CD14-positive monocyte (primary cell): ENCODE results near the gene PNPLA7. TPM values are rescaled to one million over a fixed set of nuclear protein-coding genes. Genes with fewer than 3 reads are reported as not detected.

ENCODE experiments used
- DNase-seq, 3 donors: peaks; one replicate each; pipeline ENCODE4 v3.0.0-alpha.2; 2011 to 2022
- H2AFZ ChIP-seq: 2 replicates; pipeline ENCODE4 v1.6.0; 2012; ENCODE audit warnings: mild to moderate bottlenecking, low read depth, low read length, inconsistent platforms; ENCODE audit not compliant: insufficient read depth, poor library complexity, severe bottlenecking
- H3K27ac ChIP-seq, 2 donors: 1 replicate in 1 of 2; 2 replicates in 1 of 2; pipeline ENCODE4 v1.5.1; 2012 to 2013; ENCODE audit warnings: low read length in 2 of 2, control low read depth in 1 of 2, inconsistent platforms in 1 of 2, low read depth in 1 of 2, mild to moderate bottlenecking in 1 of 2
- H3K27me3 ChIP-seq, 2 donors: one replicate each; pipeline versions ENCODE4 v1.6.0 to v1.6.1; 2011 to 2013; ENCODE audit warnings: low read length in 2 of 2; ENCODE audit not compliant: control insufficient read depth in 2 of 2, insufficient read depth in 2 of 2
- H3K36me3 ChIP-seq, 2 donors: replicated peaks in 1 of 2; 1 replicate in 1 of 2; 2 replicates in 1 of 2; pipeline versions ENCODE4 v1.5.1 to v1.6.1; 2012 to 2013; ENCODE audit warnings: low read length in 2 of 2, control low read depth in 1 of 2, inconsistent platforms in 1 of 2, mild to moderate bottlenecking in 1 of 2; ENCODE audit not compliant: insufficient read depth in 2 of 2, control insufficient read depth in 1 of 2
- H3K4me1 ChIP-seq, 2 donors: 1 replicate in 1 of 2; 2 replicates in 1 of 2; pipeline versions ENCODE4 v1.5.1 to v1.6.1; 2012 to 2013; ENCODE audit warnings: low read length in 2 of 2, control low read depth in 1 of 2, inconsistent platforms in 1 of 2, mild to moderate bottlenecking in 1 of 2, moderate library complexity in 1 of 2; ENCODE audit not compliant: insufficient read depth in 2 of 2, control insufficient read depth in 1 of 2
- H3K4me2 ChIP-seq: replicated peaks from 2 replicates; pipeline ENCODE3; 2012; ENCODE audit warnings: low read length, moderate library complexity, mild to moderate bottlenecking; ENCODE audit not compliant: poor library complexity, severe bottlenecking; ENCODE audit errors: extremely low read depth
- H3K4me3 ChIP-seq, 3 experiments: fragments of 200-600 bp in 1 of 3; sonication (generic) in 1 of 3; replicated peaks in 1 of 3; 1 replicate in 2 of 3; 2 replicates in 1 of 3; pipeline ENCODE4 v1.5.1; 2011 to 2013; ENCODE audit warnings: low read length in 3 of 3, mild to moderate bottlenecking in 3 of 3, control low read depth in 2 of 3, low read depth in 2 of 3, inconsistent platforms in 1 of 3, moderate library complexity in 1 of 3
- H3K79me2 ChIP-seq: 2 replicates; pipeline ENCODE4 v1.6.0; 2012; ENCODE audit warnings: mild to moderate bottlenecking, control low read depth, inconsistent platforms, low read length, moderate library complexity; ENCODE audit not compliant: insufficient read depth
- H3K9ac ChIP-seq: 2 replicates; pipeline ENCODE4 v1.6.0; 2017; ENCODE audit warnings: low read length, mild to moderate bottlenecking; ENCODE audit not compliant: insufficient read depth, poor library complexity, severe bottlenecking
- H3K9me3 ChIP-seq, 2 donors: replicated peaks in 1 of 2; 1 replicate in 1 of 2; 2 replicates in 1 of 2; pipeline versions ENCODE4 v1.5.1 to v1.6.1; 2012 to 2013; ENCODE audit warnings: low read length in 2 of 2, control low read depth in 1 of 2; ENCODE audit not compliant: control insufficient read depth in 1 of 2, insufficient read depth in 1 of 2
- H4K20me1 ChIP-seq: 2 replicates; pipeline ENCODE4 v1.6.0; 2012; ENCODE audit warnings: mild to moderate bottlenecking, low read length, control low read depth, moderate library complexity; ENCODE audit not compliant: insufficient read depth
- H3K27ac Mint-ChIP-seq, 7 donors: one replicate each; pipeline ENCODE4 v1.8.0; 2020; ENCODE audit warnings: mild to moderate bottlenecking in 7 of 7, mixed read lengths in 7 of 7, moderate library complexity in 6 of 7, inconsistent platforms in 2 of 7
- H3K27me3 Mint-ChIP-seq, 3 donors: one replicate each; pipeline ENCODE4 v1.8.0; 2021 to 2022; ENCODE audit warnings: low read depth in 3 of 3, mild to moderate bottlenecking in 3 of 3, mixed read lengths in 3 of 3, moderate library complexity in 3 of 3, inconsistent platforms in 1 of 3
- H3K36me3 Mint-ChIP-seq, 2 donors: one replicate each; pipeline ENCODE4 v1.8.0; 2020; ENCODE audit warnings: mixed read lengths in 2 of 2, inconsistent platforms in 1 of 2, mild to moderate bottlenecking in 1 of 2
- H3K4me1 Mint-ChIP-seq: one replicate; pipeline ENCODE4 v1.8.0; 2020; ENCODE audit warnings: mild to moderate bottlenecking, mixed read lengths
- H3K4me3 Mint-ChIP-seq, 2 donors: one replicate each; pipeline ENCODE4 v1.8.0; 2020; ENCODE audit warnings: mild to moderate bottlenecking in 2 of 2, mixed read lengths in 2 of 2, moderate library complexity in 1 of 2
- H3K9me3 Mint-ChIP-seq, 7 donors: one replicate each; pipeline ENCODE4 v1.8.0; 2020 to 2022; ENCODE audit warnings: mixed read lengths in 7 of 7, mild to moderate bottlenecking in 6 of 7, moderate library complexity in 6 of 7, inconsistent platforms in 2 of 7
- CTCF ChIP-seq: fragments of 200-600 bp; IDR thresholded peaks from one replicate; pipeline ENCODE4 v1.8.0; 2022; ENCODE audit warnings: antibody characterized with exemption, mild to moderate bottlenecking
- WGBS: methylation state at CpG from one replicate; pipeline ENCODE4 v1.1.5; 2013; ENCODE audit warnings: missing lambda C conversion rate; ENCODE audit not compliant: insufficient coverage; 5-methylcytosine and 5-hydroxymethylcytosine counted together
- intact Hi-C, 2 donors: fragments of 100-400 bp; cut with micrococcal nuclease; formaldehyde crosslinking; loops; one replicate each; pipeline versions ENCODE4 v1.15.0 to v1.15.1; 2023
- polyA plus RNA-seq, 3 donors: library from polyadenylated mRNA; depleted of rRNA in 1 of 3; unstranded in 2 of 3; stranded (reverse) in 1 of 3; fragments of 300-500 nt in 2 of 3; fragments of >200 nt in 1 of 3; fragmentation: Illumina TruSeq in 2 of 3; gene quantifications; 1 replicate in 2 of 3; 2 replicates in 1 of 3; pipeline ENCODE4 v1.2.3, GENCODE V29; 2012 to 2021

The PNPLA7 gene
- polyA plus RNA-seq, 3 donors, result 0.10 to 1.1 (median 0.14) TPM

GRCh38 chr9:137589441-137590122 lies 39.4 kb upstream of the PNPLA7 start:
- Histone ChIP-seq H3K27ac (no peak overlapping the region), H4K20me1 (peaks cover 8% of the 10 kb centered on the region), H3K27me3 (no peaks in the 10 kb centered on the region), H3K79me2 (peaks cover 16% of the 10 kb centered on the region), H3K36me3 (peaks cover 24 to 29% of the 10 kb centered on the region in 2 donors), H3K4me2 (peak overlapping the region; percentile 83), H3K9ac (peak overlapping the region; percentile 59), H3K4me3 (peak overlapping the region; percentile 29 to 72 (median 31)), H3K9me3 (no peaks in the 10 kb centered on the region), H3K4me1 (peaks cover 28 to 37% of the 10 kb centered on the region in 2 donors), H2AFZ (peak overlapping the region; percentile 65)
- no peak for DNase-seq
- intact Hi-C loops, result loop anchor here (2.0 kb wide), 2 partner anchors 15 to 17 kb away; partner anchors contain the start of gene ARRDC1 (in 1 of the 2)
- Mint-ChIP-seq H3K4me1 (peaks cover 28% of the 10 kb centered on the region), H3K9me3 (peaks cover 0 to 2% (median 0%) of the 10 kb centered on the region in 7 donors), H3K36me3 (peaks cover 30 to 38% of the 10 kb centered on the region in 2 donors), H3K27ac (peak overlapping the region in 2 of 7 donors; percentile 5 to 71), H3K4me3 (peak overlapping the region; percentile 79 to 87), H3K27me3 (peaks cover 0 to 4% (median 0%) of the 10 kb centered on the region in 3 donors)
- no peak for TF ChIP-seq CTCF
- WGBS, result 11% methylated on average over 58 of the region's 58 CpGs

- intact Hi-C loops, result loop anchor here in 1 of 2 donors (2.0 kb wide), 1 partner anchor 18 kb away; no protein-coding TSS in a partner anchor
- WGBS, result 100% methylated on average over 3 of the region's 6 CpGs
- peaks cover 8% of the 10 kb centered on the region for H4K20me1 ChIP-seq
- no peaks in the 10 kb centered on the region for H3K27me3 ChIP-seq
- no peak overlapping the region for H2AFZ ChIP-seq
- no peak overlapping the region for H3K27ac ChIP-seq
- H3K4me3 ChIP-seq, result no peak overlapping the region
- Mint-ChIP-seq H3K4me1 (peaks cover 28% of the 10 kb centered on the region), H3K27ac (no peak overlapping the region), H3K36me3 (peaks cover 30 to 42% of the 10 kb centered on the region in 2 donors), H3K4me3 (peak overlapping the region in 1 of 2 donors; percentile 79), H3K27me3 (peaks cover 0 to 3% (median 0%) of the 10 kb centered on the region in 3 donors), H3K9me3 (peaks cover 0 to 2% (median 0%) of the 10 kb centered on the region in 7 donors)
- DNase-seq, result no peak
- peaks cover 16% of the 10 kb centered on the region for H3K79me2 ChIP-seq
- H3K9me3 ChIP-seq, result no peaks in the 10 kb centered on the region
- H3K9ac ChIP-seq, result no peak overlapping the region
- peaks cover 24 to 32% of the 10 kb centered on the region in 2 donors for H3K36me3 ChIP-seq
- H3K4me2 ChIP-seq, result peak overlapping the region; percentile 83
- TF ChIP-seq CTCF, result no peak
- H3K4me1 ChIP-seq, result peaks cover 28 to 37% of the 10 kb centered on the region in 2 donors
Observed at GRCh38 chr9:137588891-137589290, 38.7 kb upstream of the PNPLA7 start.
